HL-60 (cell line): ENCODE measurements around the gene NBPF3.

Experiments
- DNase-seq, 2 experiments: peaks; one replicate each; pipeline ENCODE4 v3.0.0-alpha.2; 2010 to 2020; ENCODE audit warnings: low read depth in 1 of 2, low spot score in 1 of 2
- H3K27ac ChIP-seq: fragments of 250-450 bp; sonication (Bioruptor Pico); replicated peaks from 2 replicates; pipeline ENCODE4 v1.5.1; 2020; ENCODE audit warnings: mild to moderate bottlenecking, moderate library complexity
- H3K27me3 ChIP-seq: fragments of 250-450 bp; sonication (Bioruptor Pico); 2 replicates; pipeline ENCODE4 v1.5.1; 2021; ENCODE audit warnings: mild to moderate bottlenecking, moderate library complexity; ENCODE audit not compliant: insufficient read depth, poor library complexity, severe bottlenecking
- H3K4me3 ChIP-seq: replicated peaks from 2 replicates; pipeline ENCODE4 v1.5.1; 2011; ENCODE audit warnings: mild to moderate bottlenecking, control low read depth, low read length; ENCODE audit not compliant: insufficient read depth
- CTCF ChIP-seq: IDR thresholded peaks from one replicate; pipeline ENCODE4 v1.5.1; 2011; ENCODE audit warnings: low read length, control low read depth, inconsistent platforms; ENCODE audit not compliant: insufficient read depth
- GABPA ChIP-seq: IDR thresholded peaks from 2 replicates; pipeline ENCODE4 v1.6.1; 2012; ENCODE audit warnings: low read depth
- POLR2AphosphoS5 ChIP-seq: IDR thresholded peaks from 2 replicates; pipeline ENCODE4 v1.6.1; 2012; ENCODE audit warnings: low read depth
- REST ChIP-seq: IDR thresholded peaks from 2 replicates; pipeline ENCODE4 v1.6.1; 2012; ENCODE audit warnings: low read depth; ENCODE audit not compliant: insufficient replicate concordance
- SPI1 ChIP-seq: IDR thresholded peaks from 2 replicates; pipeline ENCODE4 v1.6.1; 2012; ENCODE audit warnings: low read depth, mild to moderate bottlenecking, borderline replicate concordance

NBPF3 gene

GRCh38 chr1:21511579-21512522, 71.9 kb downstream of the NBPF3 start:
- no peak overlapping the region for H3K27ac ChIP-seq
- no peak overlapping the region for H3K4me3 ChIP-seq
- DNase-seq, result no peak
- peaks cover 31% of the 10 kb centered on the region for H3K27me3 ChIP-seq
- TF ChIP-seq CTCF (no peak), SPI1 (peak; percentile 52; the same call in 1 of the 2 replicates), GABPA (no peak), POLR2AphosphoS5 (no peak)

- Histone ChIP-seq H3K27me3 (peaks cover 21% of the 10 kb centered on the region), H3K4me3 (no peak overlapping the region), H3K27ac (no peak overlapping the region)
- no peak for DNase-seq
- TF ChIP-seq REST (no peak), POLR2AphosphoS5 (no peak), SPI1 (no peak), GABPA (no peak), CTCF (no peak)
Observed at GRCh38 chr1:21514245-21514644, 74.3 kb downstream of the NBPF3 start.

GRCh38 chr1:21517161-21517589, 77.2 kb downstream of the NBPF3 start:
- H3K4me3 ChIP-seq, result no peak overlapping the region
- no peak for DNase-seq
- no peak for TF ChIP-seq GABPA
- TF ChIP-seq REST, result no peak
- no peak for TF ChIP-seq CTCF
- TF ChIP-seq SPI1, result no peak
- TF ChIP-seq POLR2AphosphoS5, result no peak
- peaks cover 2% of the 10 kb centered on the region for H3K27me3 ChIP-seq
- no peak overlapping the region for H3K27ac ChIP-seq
